Transverse colon (tissue), 4 donors: Measurements from ENCODE around the gene RNPEP. TPM values are rescaled to one million over a fixed set of nuclear protein-coding genes. Genes with fewer than 3 reads are reported as not detected.

ENCODE experiments used
- DNase-seq: peaks from one replicate; pipeline ENCODE4 v3.0.0-alpha.2; 2019
- H3K27ac ChIP-seq, 4 donors: fragments of 200-600 bp; sonication (generic); 2 replicates each; pipeline ENCODE4 v1.5.1; 2016 to 2018; ENCODE audit warnings: inconsistent platforms in 4 of 4
- H3K27me3 ChIP-seq: fragments of 200-600 bp; sonication (generic); 2 replicates; pipeline ENCODE4 v1.5.1; 2017; ENCODE audit warnings: inconsistent platforms
- H3K36me3 ChIP-seq, 4 donors: fragments of 200-600 bp; sonication (generic); 2 replicates each; pipeline ENCODE4 v1.5.1; 2017 to 2019; ENCODE audit warnings: inconsistent platforms in 4 of 4
- H3K4me1 ChIP-seq, 4 donors: fragments of 200-600 bp; sonication (generic); 2 replicates each; pipeline ENCODE4 v1.5.1; 2017 to 2020; ENCODE audit warnings: inconsistent platforms in 4 of 4
- H3K4me3 ChIP-seq, 4 donors: fragments of 200-600 bp; sonication (generic); 1 replicate in 1 of 4; 2 replicates in 3 of 4; pipeline versions ENCODE4 v1.5.1 to v1.6.1; 2017 to 2019; ENCODE audit warnings: inconsistent platforms in 4 of 4
- H3K9me3 ChIP-seq, 2 donors: fragments of 200-600 bp; sonication (generic); 2 replicates each; pipeline ENCODE4 v1.5.1; 2017 to 2019; ENCODE audit warnings: inconsistent platforms in 2 of 2
- CTCF ChIP-seq, 5 experiments: fragments of 200-600 bp in 3 of 5; fragments of 450-650 bp in 2 of 5; sonication (generic) in 3 of 5; IDR thresholded peaks; 1 replicate in 2 of 5; 2 replicates in 3 of 5; pipeline ENCODE4 v1.5.1; 2016 to 2017; ENCODE audit warnings: antibody characterized with exemption in 5 of 5, inconsistent platforms in 3 of 5, mild to moderate bottlenecking in 2 of 5, moderate library complexity in 1 of 5
- EP300 ChIP-seq: sonication (generic); formaldehyde crosslinking; IDR thresholded peaks from one replicate; pipeline ENCODE4 v1.6.1; 2017; ENCODE audit warnings: antibody characterized with exemption, low read depth
- POLR2A ChIP-seq: fragments of 450-650 bp; IDR thresholded peaks from one replicate; pipeline ENCODE4 v1.6.1; 2016; ENCODE audit warnings: antibody characterized with exemption, mild to moderate bottlenecking, moderate library complexity
- POLR2AphosphoS5 ChIP-seq, 3 donors: sonication (generic); formaldehyde crosslinking; IDR thresholded peaks; one replicate each; pipeline ENCODE4 v1.6.1; 2016; ENCODE audit warnings: antibody characterized with exemption in 3 of 3
- WGBS, 2 donors: methylation state at CpG; one replicate each; pipeline ENCODE4 v1.1.5; 2018; ENCODE audit warnings: low coverage in 1 of 2; 5-methylcytosine and 5-hydroxymethylcytosine counted together
- in situ Hi-C, 4 donors: fragments of 200-750 bp; cut with MboI; loops; one replicate each; pipeline versions ENCODE4 v1.15.0 to v1.15.1; 2017; ENCODE audit warnings: low sequenced_read_pairs in 3 of 4, low pct_ligation_motif_present in 1 of 4, low pct_unique_long_range_greater_than_20kb in 1 of 4
- intact Hi-C: fragments of 100-400 bp; cut with DNase I; formaldehyde crosslinking; loops from one replicate; pipeline ENCODE4 v1.15.1; 2023; ENCODE audit warnings: low total_unique reads
- total RNA-seq, 4 donors: library from RNA; depleted of rRNA; stranded (reverse); fragments of >200 nt; gene quantifications; one replicate each; pipeline ENCODE4 v1.1.0, GENCODE V29; 2016

The RNPEP gene
- total RNA-seq, 4 donors from 2014 or later = 118 to 285 (median 184) TPM

DNA sequence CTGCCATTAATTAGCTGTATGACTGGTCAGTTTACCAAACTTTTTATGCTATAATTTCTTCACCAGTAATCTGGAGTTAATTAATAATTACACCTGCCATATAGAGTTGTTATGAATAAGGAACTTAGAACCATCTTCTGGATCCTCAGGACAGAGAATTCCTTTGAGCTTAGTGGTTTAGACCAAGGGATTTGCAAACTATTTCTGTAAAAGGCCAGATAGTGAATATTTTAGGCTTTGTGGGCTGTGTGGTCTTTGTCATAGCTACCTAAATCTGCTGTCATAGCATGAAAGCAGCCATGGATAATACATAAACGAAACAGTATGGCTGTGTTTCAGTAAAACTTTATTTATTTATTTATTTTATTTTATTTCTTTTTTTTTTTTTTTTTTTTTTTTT is 18.2 kb upstream of the RNPEP start:
- WGBS, 2 donors = 75 to 81% methylated on average over 1 of the region's 1 CpG
- intact Hi-C loops (no loop called here), in situ Hi-C loops (no loop called here)
- Histone ChIP-seq H3K36me3 (peaks cover 0 to 85% (median 27%) of the 10 kb centered on the region in 4 donors), H3K4me3 (no peak overlapping the region), H3K27me3 (no peaks in the 10 kb centered on the region), H3K27ac (no peak overlapping the region), H3K9me3 (no peaks in the 10 kb centered on the region), H3K4me1 (no peaks in the 10 kb centered on the region)
- TF ChIP-seq POLR2A (no peak), EP300 (no peak), CTCF (IDR thresholded peaks at IDR 0.05) (no peak), POLR2AphosphoS5 (IDR thresholded peaks at IDR 0.05) (no peak)
- DNase-seq = no peak

DNA sequence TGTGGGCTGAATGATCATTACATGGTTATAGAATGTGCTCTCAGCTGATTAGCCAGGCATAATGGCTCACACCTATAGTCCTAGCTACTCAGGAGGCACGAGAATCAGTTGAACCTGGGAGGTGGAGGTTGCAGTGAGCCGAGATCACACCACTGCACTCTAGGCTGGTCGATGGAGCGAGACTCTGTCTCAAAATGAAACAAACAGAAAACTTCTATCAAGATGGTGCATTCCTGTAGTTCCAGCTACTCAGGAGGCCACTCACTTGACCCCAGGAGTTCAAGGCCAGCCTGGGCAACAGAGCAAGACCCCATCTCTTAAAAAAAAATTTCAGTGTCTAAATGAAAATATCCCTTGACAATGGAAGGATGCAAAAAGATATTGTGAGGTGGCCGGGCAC is 16.3 kb upstream of the RNPEP start:
- Histone ChIP-seq H3K27me3 (no peaks in the 10 kb centered on the region), H3K4me1 (no peaks in the 10 kb centered on the region), H3K36me3 (peaks cover 0 to 85% (median 29%) of the 10 kb centered on the region in 4 donors), H3K9me3 (no peaks in the 10 kb centered on the region), H3K4me3 (no peak overlapping the region), H3K27ac (no peak overlapping the region)
- TF ChIP-seq POLR2AphosphoS5 (IDR thresholded peaks at IDR 0.05) (no peak), EP300 (no peak), POLR2A (no peak), CTCF (IDR thresholded peaks at IDR 0.05) (no peak)
- intact Hi-C loops = no loop called here
- DNase-seq = no peak
- in situ Hi-C loops = loop anchor here in 1 of 4 donors (5.0 kb wide), 1 partner anchor 74 kb away; no protein-coding TSS in a partner anchor
- 83 to 100% methylated on average over 1 to 5 of the region's 5 CpGs for WGBS, 2 donors

DNA sequence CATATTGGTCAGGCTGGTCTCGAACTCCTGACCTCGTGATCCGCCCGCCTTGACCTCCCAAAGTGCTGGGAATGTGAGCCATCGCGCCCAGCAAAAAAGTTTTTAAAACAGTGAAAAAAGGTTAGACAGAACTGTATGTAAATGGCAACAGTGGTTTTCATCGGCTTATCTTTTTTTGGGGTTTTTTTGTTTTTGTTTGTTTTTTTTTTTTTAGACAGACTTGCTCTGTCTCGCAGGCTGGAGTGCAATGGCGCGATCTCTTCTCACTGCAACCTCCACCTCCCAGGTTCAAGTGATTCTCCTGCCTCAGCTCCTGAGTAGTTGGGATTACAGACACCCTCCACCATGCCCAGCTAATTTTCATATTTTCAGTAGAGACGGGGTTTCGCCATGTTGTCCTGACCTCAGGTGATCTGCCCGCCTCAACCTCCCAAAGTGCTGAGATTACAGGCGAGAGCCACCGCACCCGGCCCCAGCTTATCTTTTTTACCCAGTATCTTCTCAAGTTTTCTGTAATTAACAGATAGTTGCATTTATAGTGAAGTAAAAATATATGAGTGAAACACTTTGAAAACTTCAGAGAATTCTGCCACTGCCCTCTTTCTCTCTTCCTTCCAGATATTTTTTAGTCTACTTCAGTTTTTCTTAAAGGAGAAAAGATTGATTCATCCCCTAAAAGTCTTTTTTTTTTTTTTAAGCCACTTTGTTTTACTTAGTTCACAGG is 14.1 kb upstream of the RNPEP start:
- peaks cover 0 to 65% (median 18%) of the 10 kb centered on the region in 4 donors for H3K36me3 ChIP-seq
- peaks cover 0 to 6% (median 2%) of the 10 kb centered on the region in 4 donors for H3K4me1 ChIP-seq
- no peak for DNase-seq
- H3K4me3 ChIP-seq = no peak overlapping the region
- TF ChIP-seq POLR2AphosphoS5 (IDR thresholded peaks at IDR 0.05) = no peak
- no peak for TF ChIP-seq POLR2A
- no peak for TF ChIP-seq CTCF (IDR thresholded peaks at IDR 0.05)
- TF ChIP-seq EP300 = no peak
- in situ Hi-C loops = loop anchor here in 1 of 4 donors (5.0 kb wide), 1 partner anchor 76 kb away; no protein-coding TSS in a partner anchor
- H3K9me3 ChIP-seq = no peaks in the 10 kb centered on the region
- 89 to 91% methylated on average over 13 to 16 of the region's 16 CpGs for WGBS, 2 donors
- no peak overlapping the region for H3K27ac ChIP-seq
- intact Hi-C loops = no loop called here
- H3K27me3 ChIP-seq = no peaks in the 10 kb centered on the region

- 45 to 59% methylated on average over 7 to 9 of the region's 9 CpGs for WGBS, 2 donors
- Histone ChIP-seq H3K9me3 (no peaks in the 10 kb centered on the region), H3K4me3 (no peak overlapping the region), H3K36me3 (peaks cover 0 to 43% (median 9%) of the 10 kb centered on the region in 4 donors), H3K4me1 (peaks cover 0 to 6% (median 2%) of the 10 kb centered on the region in 4 donors), H3K27me3 (no peaks in the 10 kb centered on the region), H3K27ac (no peak overlapping the region)
- no peak for DNase-seq
- TF ChIP-seq EP300 (no peak), CTCF (IDR thresholded peaks at IDR 0.05) (no peak), POLR2AphosphoS5 (IDR thresholded peaks at IDR 0.05) (no peak), POLR2A (no peak)
- in situ Hi-C loops (loop anchor here in 2 of 4 donors (5.0 to 10.0 kb wide), 2 partner anchors 76 to 78 kb away; no protein-coding TSS in a partner anchor), intact Hi-C loops (loop anchor here (5.0 kb wide), 1 partner anchor 78 kb away; no protein-coding TSS in a partner anchor)
These were observed 11.9 kb upstream of the RNPEP start for GRCh38 chr1:201970334-201971159.
